Psoas muscle (tissue), 8 donors: ENCODE data around the gene NR2C2AP. TPM values are rescaled to one million over a fixed set of nuclear protein-coding genes. Genes with fewer than 3 reads are reported as not detected.

Source experiments
- ATAC-seq, 4 donors: fragments of 200-7000 bp; cut with Tn5 transposase; one replicate each; pipeline ENCODE4 v1.9.1; 2020; ENCODE audit warnings: moderate library complexity in 3 of 4, mild to moderate bottlenecking in 2 of 4
- DNase-seq, 2 donors: peaks; one replicate each; pipeline ENCODE4 v3.0.0-alpha.2; 2020
- H3K27ac ChIP-seq: fragments of 200-600 bp; one replicate; pipeline ENCODE4 v1.8.0; 2022
- H3K27me3 ChIP-seq, 3 donors: fragments of 200-600 bp in 1 of 3; one replicate each; pipeline versions ENCODE4 v1.6.1 to v1.8.0; 2013 to 2022; ENCODE audit warnings: low read length in 2 of 3, mild to moderate bottlenecking in 2 of 3, moderate library complexity in 1 of 3; ENCODE audit not compliant: insufficient read depth in 3 of 3
- H3K36me3 ChIP-seq, 2 donors: fragments of 200-600 bp in 1 of 2; one replicate each; pipeline versions ENCODE4 v1.6.1 to v1.8.0; 2013 to 2022; ENCODE audit warnings: low read depth in 1 of 2, mild to moderate bottlenecking in 1 of 2, moderate library complexity in 1 of 2; ENCODE audit not compliant: insufficient read depth in 1 of 2
- H3K4me1 ChIP-seq: fragments of 200-600 bp; one replicate; pipeline ENCODE4 v1.8.0; 2022
- H3K4me3 ChIP-seq: fragments of 200-600 bp; one replicate; pipeline ENCODE4 v1.8.0; 2022; ENCODE audit warnings: mild to moderate bottlenecking
- H3K9me3 ChIP-seq: fragments of 200-600 bp; one replicate; pipeline ENCODE4 v1.8.0; 2022
- CTCF ChIP-seq: fragments of 200-600 bp; IDR thresholded peaks from one replicate; pipeline ENCODE4 v1.8.0; 2022; ENCODE audit warnings: antibody characterized with exemption
- whole genome bisulfite sequencing, 3 donors: extraction: QIAGEN DNeasy Blood & Tissue Kit; methylation state at CpG; one replicate each; pipeline versions ENCODE4 v1.1.6 to v1.1.7; 2013; 5-methylcytosine and 5-hydroxymethylcytosine counted together
- intact Hi-C, 2 donors: fragments of 100-400 bp; cut with DNase I; formaldehyde crosslinking; loops; one replicate each; pipeline versions ENCODE4 v1.11.0 to v1.14.2; 2022
- polyA plus RNA-seq, 3 donors: library from polyadenylated mRNA; stranded (reverse); fragments of 200-250 nt; gene quantifications; one replicate each; pipeline ENCODE4 v1.2.3, GENCODE V29; 2013
- total RNA-seq, 4 donors: library from RNA; stranded (reverse); fragmentation: NEBNext Ultra II Directional in 2 of 4; extraction: Animal tissue kit (Norgen Biotek cat#: 25700) in 2 of 4; gene quantifications; one replicate each; pipeline versions ENCODE4 v1.2.1 to v1.2.4, GENCODE V29; 2021 to 2023
- donor health status: healthy with polysubstance abuse.
- donor health status: DM: no; HTN: no; CAD: no; lungs with moderate emphysema.
- donor health status: Bipolar disorder and iron deficiency.
- donor health status: healthy.
- donor health status: DM: yes; HTN: yes; CAD: no.
- donor health status: DM: no; HTN: no; CAD: no.
- donor health status: DM: no; HTN: no; CAD: no.
- donor health status: DM: yes; HTN: yes; CAD: no.

NR2C2AP gene
- total and polyA plus RNA-seq, 7 donors, result 7.5 to 44.4 (median 15.8) TPM

- DNase-seq (no peak), ATAC-seq (no peak)
- no peak for TF ChIP-seq CTCF
- no peaks in the 10 kb centered on the region for H3K36me3 ChIP-seq
- intact Hi-C loops, result no loop called here
- H3K27me3 ChIP-seq, result peaks cover 0 to 26% (median 7%) of the 10 kb centered on the region in 3 donors
- no peak overlapping the region for H3K4me3 ChIP-seq
- no peaks in the 10 kb centered on the region for H3K9me3 ChIP-seq
- H3K4me1 ChIP-seq, result no peaks in the 10 kb centered on the region
- H3K27ac ChIP-seq, result no peak overlapping the region
- WGBS, 3 donors, result 83 to 86% (median 85%) methylated on average over 21 of the region's 21 CpGs
Measured at GRCh38 chr19:19218911-19219310, 15.7 kb upstream of the NR2C2AP start.

DNA sequence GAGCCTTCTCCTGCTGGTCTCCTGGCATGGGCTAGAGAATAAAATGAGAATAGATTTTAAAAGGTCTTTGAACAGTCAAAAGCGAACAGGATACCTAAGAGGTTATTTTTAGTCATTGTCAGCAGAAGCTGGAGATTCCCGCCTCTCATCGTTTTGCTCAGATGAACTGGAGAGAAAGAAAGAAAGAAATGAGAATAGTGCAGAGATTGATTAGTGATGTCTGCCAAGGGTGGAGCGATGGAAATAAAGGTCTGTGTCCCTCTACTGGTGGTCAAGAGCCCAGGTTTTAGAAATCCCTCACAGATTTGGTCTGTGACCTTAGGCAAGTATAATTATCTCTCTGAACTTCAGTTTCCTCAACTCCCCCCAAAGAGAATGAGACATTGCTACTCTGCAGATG is 13.9 kb upstream of the NR2C2AP start:
- Histone ChIP-seq H3K36me3 (no peaks in the 10 kb centered on the region), H3K4me3 (no peak overlapping the region), H3K9me3 (no peaks in the 10 kb centered on the region), H3K27me3 (peaks cover 0 to 43% (median 16%) of the 10 kb centered on the region in 3 donors), H3K27ac (no peak overlapping the region), H3K4me1 (no peaks in the 10 kb centered on the region)
- TF ChIP-seq CTCF, result no peak
- WGBS, 3 donors, result 48 to 63% (median 59%) methylated on average over 4 of the region's 4 CpGs
- intact Hi-C loops, result no loop called here
- DNase-seq, result no peak
- no peak for ATAC-seq

- no peak overlapping the region for H3K4me3 ChIP-seq
- DNase-seq, result no peak
- WGBS, 3 donors, result 74 to 76% (median 75%) methylated on average over 4 of the region's 4 CpGs
- TF ChIP-seq CTCF, result no peak
- H3K36me3 ChIP-seq, result no peaks in the 10 kb centered on the region
- intact Hi-C loops, result no loop called here
- H3K4me1 ChIP-seq, result no peaks in the 10 kb centered on the region
- H3K27me3 ChIP-seq, result peaks cover 0 to 56% (median 22%) of the 10 kb centered on the region in 3 donors
- H3K9me3 ChIP-seq, result no peaks in the 10 kb centered on the region
- ATAC-seq, result no peak
- no peak overlapping the region for H3K27ac ChIP-seq
Measured at GRCh38 chr19:19215792-19216191, 12.6 kb upstream of the NR2C2AP start.

DNA sequence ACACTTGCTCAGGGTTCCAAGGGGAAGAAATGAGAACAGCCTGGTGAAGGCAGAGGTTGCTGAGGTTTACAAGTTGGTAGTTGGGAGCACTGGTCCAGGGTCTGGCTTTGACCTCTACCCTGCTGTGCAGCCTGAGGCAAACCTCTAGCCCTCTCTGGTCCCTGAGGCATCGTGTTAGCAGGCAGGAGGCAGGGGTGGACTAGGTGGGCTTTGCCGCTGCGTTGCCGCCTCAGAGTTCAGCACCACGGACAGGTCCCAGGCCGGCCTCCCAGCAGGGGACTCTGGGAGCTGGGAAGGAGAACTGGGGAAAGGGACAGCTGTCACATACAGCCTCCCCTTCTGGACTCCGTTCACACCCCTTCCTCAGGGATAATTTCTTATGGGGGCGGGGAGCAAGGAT is 11.7 kb upstream of the NR2C2AP start:
- intact Hi-C loops, result no loop called here
- no peak for TF ChIP-seq CTCF
- Histone ChIP-seq H3K4me3 (no peak overlapping the region), H3K9me3 (no peaks in the 10 kb centered on the region), H3K36me3 (no peaks in the 10 kb centered on the region), H3K27me3 (peaks cover 0 to 65% (median 25%) of the 10 kb centered on the region in 3 donors), H3K4me1 (no peaks in the 10 kb centered on the region), H3K27ac (no peak overlapping the region)
- DNase-seq, result no peak
- WGBS, 3 donors, result 0 to 5% (median 3%) methylated on average over 8 of the region's 8 CpGs
- ATAC-seq, result peak in 2 of 4 donors; percentile 37 to 51

DNA sequence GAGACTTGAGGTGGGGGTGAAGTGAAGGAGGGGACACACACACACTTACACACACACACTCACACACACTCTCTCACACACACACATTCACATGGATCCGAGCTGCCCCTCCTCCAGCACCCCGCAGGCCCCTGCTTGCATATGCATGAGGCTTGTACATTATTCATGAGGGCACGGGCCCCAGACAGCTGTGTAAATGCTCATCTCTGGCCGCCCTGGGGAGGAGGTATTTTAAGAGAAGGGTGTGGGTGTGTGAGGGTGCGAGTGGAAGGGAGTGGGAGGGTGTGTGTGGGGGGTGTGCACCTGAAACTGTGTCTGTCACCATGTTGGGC is 10.9 kb upstream of the NR2C2AP start:
- H3K4me3 ChIP-seq, result no peak overlapping the region
- H3K27ac ChIP-seq, result no peak overlapping the region
- no peaks in the 10 kb centered on the region for H3K36me3 ChIP-seq
- WGBS, 3 donors, result 0 to 5% (median 2%) methylated on average over 5 of the region's 5 CpGs
- H3K4me1 ChIP-seq, result no peaks in the 10 kb centered on the region
- H3K9me3 ChIP-seq, result no peaks in the 10 kb centered on the region
- intact Hi-C loops, result no loop called here
- DNase-seq, result no peak
- TF ChIP-seq CTCF, result no peak
- ATAC-seq, result no peak
- peaks cover 0 to 65% (median 25%) of the 10 kb centered on the region in 3 donors for H3K27me3 ChIP-seq
